DMS153 treated with DMSO at 0.1 percent for 48 hours (cell line): ENCODE measurements around the gene TMEM18.

Experiments
- DNase-seq: peaks from one replicate; lab custom pipeline; 2025; ENCODE audit not compliant: unreplicated experiment; lab: John Stamatoyannopoulos, UW

The TMEM18 gene

GRCh38 chr2:623130-623922 is 53.9 kb downstream of the TMEM18 start:
- DNase-seq = no peak

- no peak for DNase-seq
Measured at GRCh38 chr2:622357-622756, 54.8 kb downstream of the TMEM18 start.

- no peak for DNase-seq
Measured at GRCh38 chr2:621303-622099, 55.7 kb downstream of the TMEM18 start.

GRCh38 chr2:620471-621302 is 56.5 kb downstream of the TMEM18 start:
- DNase-seq = no peak

GRCh38 chr2:620004-620403 is 57.2 kb downstream of the TMEM18 start:
- DNase-seq = no peak

GRCh38 chr2:618422-618990 is 58.7 kb downstream of the TMEM18 start:
- DNase-seq = no peak

- DNase-seq = no peak
Measured at GRCh38 chr2:618005-618404, 59.2 kb downstream of the TMEM18 start.
